HG02973 (cell line): Measurements from ENCODE around the gene ME3.

ENCODE experiments used
- ATAC-seq: cut with Tn5 transposase; IDR thresholded peaks from one replicate; pipeline ENCODE4 v1.9.1; 2021; ENCODE audit warnings: moderate library complexity; ENCODE audit not compliant: unreplicated experiment

Gene ME3

DNA sequence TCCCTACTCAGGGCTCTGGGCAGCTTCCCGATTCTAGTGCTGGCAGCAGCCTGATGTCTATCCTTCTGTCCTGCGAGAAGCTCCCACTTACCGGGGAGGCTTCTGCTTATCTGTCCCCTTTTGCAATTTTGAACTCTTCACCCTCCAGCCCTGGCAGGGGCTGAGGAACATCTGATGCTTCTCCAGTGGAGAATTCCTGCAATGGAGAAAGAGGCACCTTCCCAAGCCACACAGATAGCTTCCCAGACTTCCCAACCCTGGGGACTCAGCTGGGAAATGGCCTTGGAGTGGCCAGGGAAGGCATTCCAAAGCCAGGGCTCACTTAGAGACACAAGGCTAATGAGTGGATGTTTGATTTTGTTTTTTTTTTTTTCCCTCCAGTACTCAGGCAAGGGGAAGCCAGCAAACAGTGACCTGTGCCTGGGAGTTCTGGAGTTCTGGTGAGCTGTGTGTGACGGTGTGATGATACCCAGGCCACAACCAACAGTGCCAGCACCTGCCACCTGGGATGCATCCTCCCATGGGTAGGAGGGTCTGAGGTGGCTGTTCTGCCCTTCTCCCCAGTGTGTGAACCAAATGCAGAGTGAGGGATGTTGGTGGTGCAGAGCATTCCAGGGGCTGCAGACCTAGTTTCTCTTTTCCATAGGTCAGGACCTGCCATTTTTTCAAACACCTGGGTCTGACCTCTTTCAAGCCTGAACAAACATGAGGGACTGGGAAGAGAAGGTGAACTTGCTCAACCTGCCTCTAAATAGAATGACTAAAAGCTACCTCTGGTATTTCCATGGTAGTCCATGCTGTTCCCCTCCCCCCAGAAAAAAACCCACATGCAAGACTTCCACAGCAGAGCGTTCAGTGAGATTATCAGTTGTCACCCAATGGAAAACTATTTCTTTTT lies 202.7 kb downstream of the ME3 start:
- no peak for ATAC-seq

DNA sequence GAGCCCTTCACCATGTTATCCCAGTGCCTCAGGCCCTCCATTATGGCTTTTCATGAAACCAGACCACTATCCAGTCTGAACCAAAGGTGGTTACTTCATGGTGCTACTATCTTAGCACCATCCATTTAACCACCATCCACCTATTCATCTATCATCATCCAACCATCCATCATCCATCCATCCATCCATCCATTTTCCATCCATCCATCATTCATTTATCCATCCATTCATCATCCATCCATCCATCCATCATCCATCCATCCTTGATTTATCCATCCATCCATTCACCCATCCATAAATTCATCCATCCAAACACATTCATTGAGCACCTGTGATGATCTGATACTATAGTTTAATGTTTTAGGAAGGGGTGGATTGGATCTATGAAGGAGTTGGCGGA lies 204.2 kb downstream of the ME3 start:
- ATAC-seq, result no peak

DNA sequence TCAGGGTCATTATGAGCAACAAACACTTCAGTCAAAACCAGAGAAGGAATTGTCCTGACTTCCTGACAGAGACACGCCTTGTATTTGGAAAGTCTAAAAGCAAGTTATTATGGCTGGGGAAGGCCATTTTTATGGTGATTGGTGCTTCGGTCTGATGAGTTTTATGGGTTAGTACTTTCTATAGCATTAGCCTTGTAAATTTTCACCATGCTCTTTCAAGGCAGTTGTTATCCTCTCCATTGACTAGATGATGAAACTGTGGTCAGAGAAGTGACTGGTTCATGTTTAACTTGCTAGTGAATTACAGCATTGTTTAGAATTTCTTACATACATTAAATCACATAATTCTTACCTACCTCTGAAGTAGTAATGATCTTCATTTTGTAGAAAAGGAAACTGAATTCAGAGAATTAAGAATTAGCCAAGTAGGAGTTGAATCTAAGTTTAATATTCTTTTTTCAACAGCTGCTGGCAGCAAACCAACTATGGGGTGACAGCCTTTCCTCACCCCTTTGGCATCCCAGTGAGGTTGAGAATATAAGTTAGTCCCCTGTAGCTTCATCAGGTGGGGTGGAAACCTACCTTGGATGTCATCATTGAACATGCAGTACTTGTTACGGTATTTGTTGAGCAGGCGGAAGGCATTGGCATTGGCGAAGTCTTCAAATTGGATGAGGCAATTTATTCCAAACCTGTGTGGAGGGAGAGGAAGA lies 207.8 kb downstream of the ME3 start:
- ATAC-seq, result no peak

DNA sequence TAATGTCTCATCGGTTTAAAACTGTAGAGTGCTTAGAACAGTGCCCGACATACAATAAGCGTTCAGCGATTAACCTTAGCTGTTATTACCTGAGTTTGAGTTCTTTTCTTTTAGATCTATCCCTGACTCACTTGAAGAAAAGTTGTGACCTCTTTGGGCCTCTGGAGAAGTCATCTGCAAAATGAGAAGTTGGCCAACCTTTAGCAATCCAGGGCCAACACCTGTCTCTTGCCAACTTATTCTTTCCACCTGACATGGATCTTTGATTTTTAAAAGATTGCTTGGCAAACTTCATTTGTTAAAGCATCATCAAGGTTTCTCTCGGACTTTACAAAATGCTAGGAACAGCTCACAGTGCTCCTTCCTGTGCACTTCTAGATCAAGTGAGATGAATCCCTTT lies 208.5 kb downstream of the ME3 start:
- ATAC-seq, result no peak

DNA sequence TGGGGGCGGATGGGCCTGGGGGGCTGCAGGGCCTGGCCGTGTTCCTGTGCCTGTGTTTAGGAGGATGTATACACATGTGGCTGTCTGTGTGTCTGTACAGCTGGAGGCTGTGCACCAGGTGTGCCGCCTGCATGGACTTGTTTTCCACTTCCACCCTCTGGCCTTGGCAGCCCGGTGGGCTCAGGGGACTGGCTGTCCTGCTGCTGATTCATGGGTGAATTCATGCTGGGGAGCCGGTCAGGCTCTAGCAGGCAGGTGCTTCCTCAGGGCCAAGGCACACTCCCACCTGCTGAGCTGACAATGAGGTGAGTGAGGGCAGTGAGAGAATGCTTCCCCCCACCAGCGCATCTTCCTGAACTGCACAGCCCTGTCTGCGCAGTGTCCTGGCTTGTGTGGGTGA lies 209.3 kb downstream of the ME3 start:
- no peak for ATAC-seq

DNA sequence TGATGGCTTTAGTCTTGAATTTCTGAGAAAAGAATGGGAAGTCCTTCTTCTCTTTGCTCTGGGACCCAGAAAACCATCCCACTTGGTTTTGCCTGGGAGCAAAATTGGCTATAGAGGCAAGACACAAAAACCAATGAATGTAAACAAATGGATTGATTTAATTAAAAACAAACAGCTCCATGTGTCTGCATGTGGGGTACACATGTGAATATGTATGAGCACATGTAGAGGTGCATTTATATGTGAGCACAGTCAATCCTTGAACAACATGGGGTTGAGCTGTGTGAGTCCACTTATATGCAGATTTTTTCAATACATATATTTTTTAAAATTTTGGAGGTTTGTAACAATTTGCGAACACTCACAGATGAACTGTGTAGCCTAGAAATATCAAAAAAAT lies 210.5 kb downstream of the ME3 start:
- no peak for ATAC-seq

DNA sequence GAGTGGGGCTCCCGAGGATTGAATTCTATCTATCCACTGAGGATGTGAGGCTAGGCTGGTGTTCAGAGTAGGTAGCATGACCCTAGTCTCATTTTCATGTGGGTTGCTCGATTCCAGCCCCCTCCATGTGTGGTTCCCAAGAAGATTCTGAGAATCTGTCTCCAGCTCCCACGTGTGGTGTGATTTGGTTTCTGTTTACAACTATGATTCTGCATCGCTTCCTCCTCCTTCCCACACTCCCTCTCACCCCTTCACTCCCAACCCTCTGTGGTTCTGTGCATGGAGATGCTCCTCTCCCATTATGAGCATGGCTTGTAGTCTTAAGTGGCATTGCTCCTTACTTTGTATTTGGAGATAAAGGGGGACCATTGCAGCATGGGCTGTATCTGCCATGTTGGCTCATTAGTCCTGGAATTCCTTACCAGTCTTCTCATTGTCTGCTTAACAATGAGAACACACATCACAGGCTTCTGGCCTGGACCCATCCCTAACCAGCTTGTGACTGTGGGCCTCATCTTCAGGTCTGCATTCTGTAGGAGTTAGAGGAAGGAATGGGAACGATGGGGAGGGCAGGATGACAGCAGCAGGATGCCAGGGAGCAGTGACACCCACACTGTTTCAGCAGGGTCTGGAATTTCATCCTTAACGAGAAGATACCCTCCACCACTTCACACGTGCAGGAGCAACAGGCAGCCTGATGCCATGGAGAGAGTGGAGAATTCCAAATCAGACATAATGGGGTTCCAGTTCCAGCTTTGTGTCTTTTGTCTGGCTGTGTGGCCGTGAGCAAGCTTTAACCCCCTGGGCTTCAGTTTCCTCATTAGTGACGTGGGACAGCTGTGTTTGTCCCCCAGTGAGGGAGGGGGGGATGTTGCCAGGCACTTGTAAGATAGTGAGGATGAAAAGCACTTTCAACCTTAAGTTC lies 211.7 kb downstream of the ME3 start:
- ATAC-seq, result no peak

DNA sequence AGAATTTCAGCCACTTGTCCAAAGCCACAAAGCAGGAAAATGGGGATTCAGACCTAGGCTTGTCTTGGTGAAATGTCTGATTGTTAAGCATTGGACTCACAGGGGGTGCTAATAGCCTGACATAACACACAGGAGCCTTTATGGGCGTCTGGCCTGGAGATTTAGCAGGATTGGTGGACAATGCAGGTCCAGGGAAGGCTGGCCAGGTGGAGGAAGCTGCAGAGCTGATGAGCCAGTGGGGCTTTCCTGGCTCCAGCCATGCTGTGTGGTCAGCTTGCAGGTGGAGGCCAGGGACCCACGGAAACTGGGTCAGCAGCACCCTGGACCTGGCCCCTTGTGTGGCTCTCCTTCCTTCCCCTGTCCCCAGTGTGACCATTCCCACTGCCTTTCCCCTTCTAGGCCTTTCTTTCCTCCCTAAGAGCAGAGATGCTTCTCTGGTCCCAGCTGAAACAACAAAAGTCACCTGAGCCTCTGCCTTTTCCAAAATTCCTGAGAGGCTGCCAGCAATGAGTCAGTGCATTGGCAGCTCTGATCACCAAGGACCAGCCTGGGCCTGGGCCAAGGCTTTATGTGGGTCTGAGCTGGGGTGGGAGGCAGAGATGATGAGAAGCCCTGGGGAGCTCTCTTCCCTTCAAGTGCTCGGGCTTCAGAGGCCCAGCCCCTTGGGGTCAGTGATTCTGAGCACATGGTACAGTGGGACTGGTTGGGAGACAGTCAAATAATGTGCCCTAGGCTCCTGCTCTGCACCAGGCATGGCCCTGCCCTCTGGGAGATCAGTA lies 212.5 kb downstream of the ME3 start:
- ATAC-seq, result no peak

DNA sequence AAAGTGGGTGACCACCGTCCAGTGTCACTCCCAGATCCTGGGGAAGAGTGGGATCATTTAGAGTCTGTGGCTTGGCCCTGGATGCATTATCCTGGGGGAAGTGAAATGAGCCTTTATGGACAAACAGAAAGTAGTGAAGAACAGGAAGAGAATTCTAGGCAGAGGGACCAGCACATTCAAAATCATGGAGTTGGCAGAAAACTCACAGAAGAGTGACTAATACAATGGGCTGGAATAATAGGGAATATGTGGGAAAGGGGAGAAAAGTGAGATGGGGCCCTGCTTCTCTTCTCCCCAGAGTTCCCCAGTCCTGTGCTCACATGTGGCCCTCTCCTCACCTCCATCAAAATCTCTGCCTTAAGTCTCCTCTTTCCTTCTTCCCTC lies 213.4 kb downstream of the ME3 start:
- ATAC-seq, result no peak

DNA sequence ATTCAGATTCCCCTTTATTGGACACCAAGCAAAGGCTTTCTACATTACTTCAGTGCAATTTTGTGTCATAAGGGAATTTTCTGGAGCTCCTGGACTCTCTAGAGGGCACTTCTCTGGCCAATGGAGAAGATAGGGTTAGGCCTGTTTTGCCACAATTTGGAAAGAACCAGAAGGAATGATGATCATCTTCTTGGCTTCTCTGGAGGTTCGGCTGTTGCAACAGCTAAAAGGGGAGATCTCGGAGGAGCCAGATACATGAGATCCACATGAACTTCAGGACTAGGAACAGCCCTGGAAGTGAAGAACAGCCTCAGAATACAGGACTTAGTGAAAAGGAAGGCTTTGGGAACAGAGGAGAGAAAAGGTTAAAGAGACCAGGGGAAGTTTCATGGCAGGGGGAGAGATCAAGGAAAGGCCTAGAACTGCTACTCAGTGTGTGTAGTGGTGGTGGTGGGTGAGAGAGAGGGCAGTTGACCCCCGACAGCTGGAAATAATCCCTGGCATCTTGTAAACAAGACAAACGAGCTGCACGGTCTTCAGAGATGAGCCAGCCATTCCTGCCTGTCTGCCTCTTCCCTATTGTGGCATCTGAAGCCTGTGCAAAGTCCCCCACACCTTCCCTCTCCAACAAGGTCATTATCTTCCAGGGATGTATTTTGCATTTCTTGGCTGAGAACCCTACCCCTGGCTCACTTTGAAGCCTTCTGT lies 214.0 kb downstream of the ME3 start:
- no peak for ATAC-seq

DNA sequence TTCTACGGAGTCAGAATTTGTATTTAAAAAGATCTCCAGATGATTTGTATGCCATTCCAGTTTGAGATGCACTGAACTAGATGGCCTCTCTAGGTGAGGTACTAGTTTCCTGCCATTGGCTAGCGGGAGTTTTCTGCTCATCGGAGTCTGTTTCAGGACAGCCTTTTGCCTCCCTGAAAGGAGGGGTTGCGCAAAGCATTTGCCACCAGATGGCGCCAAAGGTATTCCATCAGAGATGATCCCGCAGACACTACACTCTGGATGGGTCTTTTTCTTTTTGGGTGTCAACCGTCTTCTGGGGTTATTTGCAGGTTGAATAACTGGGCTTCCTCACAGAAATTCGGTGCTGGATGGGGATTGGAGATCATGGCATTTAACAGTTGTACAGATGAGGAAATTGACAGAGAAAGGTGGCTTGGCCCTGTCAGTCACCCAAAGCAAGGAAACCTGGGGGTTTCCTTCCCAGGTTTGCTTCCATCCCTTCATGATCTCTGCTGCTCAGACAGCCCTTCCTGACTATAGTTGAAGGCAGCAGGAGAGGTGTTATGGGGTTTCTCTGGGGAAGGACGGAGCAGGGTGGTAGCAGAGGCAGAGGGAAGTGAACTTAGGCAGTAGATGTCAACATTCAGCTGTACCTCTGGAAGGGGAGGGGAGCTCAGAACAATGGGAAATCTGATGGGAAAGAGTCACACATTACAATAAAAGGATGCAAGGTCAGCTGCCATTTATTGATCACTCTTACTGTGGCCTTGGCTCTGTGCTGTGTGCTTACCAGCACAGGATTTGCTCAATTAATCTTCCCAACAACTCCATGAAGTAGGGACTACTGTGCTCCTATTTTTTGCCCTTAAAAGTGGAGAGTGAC lies 216.1 kb downstream of the ME3 start:
- ATAC-seq, result peak; percentile 67

DNA sequence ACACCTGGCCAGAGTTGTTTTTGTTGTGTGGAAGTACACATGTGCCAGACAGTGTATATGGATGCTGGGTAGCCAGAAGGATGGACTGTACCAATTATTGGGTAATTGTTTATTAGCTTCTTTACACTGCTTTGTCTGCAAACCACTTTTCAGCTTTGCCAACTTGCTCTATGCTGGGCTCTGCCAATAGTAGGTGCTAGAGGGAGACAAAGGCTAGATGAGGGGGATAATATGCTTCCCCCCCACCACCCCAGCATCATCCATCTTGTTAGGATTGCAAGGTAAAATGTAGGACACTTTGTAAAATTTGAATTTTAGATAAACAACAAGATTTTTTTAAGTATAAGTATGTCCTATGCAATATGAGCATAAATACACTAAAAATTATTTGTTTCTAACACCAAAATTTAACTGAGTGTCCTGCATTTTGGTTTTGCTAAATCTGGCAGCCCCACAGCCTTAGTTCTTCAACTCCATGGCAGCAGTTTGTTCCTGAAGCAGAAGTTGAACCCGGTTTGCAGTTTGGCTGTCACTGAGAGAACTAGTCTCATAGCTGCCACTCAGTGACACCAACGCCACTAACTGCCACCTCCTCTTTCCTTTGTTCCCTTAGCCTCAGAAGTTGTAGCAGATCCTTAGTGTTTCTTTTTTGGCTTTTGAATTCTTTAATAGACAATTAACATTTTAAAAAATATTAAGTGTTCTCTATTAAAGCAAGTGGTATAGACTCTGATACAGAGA lies 219.0 kb downstream of the ME3 start:
- ATAC-seq, result no peak

DNA sequence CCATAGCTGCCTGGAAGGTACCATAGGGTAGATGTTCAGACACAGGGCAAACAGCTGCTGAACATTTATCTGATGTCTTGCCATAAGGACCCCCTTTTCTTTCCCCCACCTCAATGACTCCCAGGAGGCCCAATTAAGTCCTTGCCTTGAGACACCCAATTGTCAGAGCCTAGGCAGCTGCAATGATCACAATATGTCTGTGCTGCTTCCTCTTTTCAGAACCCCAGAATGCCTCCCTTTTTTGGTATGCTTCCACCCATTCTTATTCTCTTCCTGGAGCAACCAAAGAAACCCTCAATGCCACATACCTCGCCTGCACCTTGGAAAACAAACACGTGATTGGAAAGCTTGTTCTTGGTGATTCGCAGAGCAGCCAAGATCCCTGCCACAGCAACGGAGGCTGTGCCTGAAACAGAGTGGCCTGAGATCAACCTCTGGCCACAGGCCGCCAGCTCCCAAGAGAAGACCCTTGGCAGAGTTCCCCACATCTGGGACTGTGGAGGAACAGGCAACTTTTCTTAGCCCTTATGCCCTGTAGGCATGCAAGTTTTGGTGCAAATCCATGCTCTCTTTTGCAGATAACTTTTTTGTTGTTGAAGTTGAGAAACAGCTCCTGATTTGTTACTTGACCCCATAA lies 222.3 kb downstream of the ME3 start:
- ATAC-seq, result no peak

DNA sequence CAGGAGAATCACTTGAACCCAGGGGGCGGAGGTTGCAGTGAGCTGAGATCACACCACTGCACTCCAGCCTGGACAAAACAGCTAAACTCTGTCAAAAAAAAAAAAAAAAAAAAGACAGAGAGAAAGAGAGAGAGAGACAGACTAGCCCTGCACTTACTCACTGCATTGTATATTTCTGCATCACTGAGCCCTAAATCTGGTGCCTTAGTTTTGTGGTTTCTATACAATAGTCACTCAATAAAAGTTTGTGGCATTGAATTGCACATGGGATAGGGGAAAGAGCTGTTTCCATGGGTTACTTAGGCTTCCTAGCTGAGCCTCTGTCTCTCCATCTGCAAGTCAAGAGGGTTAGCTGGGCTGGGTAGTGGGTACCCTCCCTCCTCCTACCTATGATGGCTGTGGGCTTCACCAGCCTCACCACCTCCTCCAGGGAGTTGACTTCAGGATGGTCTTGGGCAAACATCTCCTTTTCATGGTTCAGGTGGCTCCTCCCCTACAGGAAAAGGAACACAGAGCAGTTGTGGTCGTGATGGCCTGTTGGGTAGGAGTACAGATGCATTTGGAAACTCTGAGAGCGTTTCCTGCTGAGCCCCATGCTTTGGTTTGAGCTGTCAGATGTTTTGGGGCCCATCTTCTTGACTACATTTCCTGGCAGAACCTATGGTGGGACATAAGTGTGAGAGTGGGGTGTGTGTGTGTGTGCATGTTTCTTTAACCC lies 224.5 kb downstream of the ME3 start:
- no peak for ATAC-seq

DNA sequence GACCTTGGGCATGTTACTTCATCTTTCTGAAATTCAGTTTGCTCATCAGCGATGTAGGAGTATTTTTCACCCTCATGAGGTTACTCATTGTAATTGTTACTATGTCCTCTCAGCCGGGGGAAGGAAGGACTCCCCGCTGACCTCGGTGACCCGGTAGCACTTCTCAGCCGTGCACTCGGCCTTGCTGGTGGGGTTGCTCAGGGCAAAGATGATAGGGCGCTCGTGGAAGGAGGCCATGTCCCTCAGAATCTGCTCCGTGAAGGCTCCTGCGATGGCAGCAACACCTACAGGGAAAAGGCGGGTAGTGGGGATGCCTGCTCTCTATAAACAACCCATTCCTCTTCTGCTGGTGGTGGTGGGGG lies 225.5 kb downstream of the ME3 start:
- ATAC-seq, result no peak

DNA sequence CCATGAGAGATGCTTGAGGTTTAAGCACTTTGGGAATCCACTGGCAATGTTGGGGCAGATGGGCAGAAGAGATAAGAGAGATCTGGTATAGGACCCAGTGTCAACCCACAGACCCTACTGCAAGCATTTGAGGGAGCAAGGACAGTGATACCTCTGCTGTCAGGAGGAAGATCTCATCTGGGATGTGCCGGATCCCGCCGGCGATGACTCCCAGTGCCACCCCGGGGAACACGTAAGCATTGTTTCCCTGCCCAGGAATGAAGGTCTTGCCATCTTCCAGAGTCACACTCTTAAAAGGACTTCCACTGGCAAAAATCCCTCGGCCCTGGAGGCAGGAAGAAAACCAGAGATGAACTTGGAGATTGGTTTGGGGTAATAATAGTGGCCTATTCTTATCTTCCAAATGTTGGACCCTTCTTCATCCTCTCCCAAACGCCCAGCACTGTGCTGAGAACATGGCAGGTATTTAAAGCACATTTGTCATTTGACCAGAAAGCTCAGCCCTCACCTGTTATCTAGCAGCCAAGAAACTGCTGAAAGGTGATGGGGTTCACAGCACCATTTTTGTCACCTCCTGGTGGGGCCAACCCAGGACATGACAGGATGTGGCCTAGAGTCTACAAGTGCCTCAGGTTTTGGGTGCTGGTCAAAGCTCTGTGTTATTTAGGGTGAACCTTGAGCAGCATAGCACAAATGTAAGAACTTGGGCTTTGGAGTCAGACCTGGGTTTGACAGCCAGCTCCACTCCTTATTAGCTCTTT lies 226.1 kb downstream of the ME3 start:
- ATAC-seq, result no peak

DNA sequence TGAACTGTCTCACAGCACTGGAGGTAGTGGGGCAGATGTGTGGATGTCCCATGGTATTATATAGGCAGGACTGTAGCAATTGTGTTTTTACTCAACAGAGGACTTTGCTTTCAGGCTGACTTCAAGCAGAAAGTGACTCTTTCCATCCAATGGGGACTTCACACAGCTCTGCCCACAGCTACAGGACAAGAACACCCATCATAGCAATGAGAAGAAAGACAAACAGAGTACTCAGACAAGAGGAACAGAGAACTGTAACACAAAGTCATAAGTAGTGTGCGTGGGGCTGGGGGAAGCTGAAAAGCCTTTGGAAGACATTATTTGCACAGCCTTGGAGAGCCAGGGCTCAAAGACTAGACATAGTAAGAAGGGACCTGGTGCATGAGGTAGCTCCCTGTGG lies 227.4 kb downstream of the ME3 start:
- no peak for ATAC-seq
